CD4-positive, alpha-beta T cell treated with Interferon alpha-2 for 1 hour (primary cell): ENCODE results near the gene HS6ST1.

Experiments used
- DNase-seq, 2 donors: peaks; one replicate each; pipeline ENCODE4 v3.0.0-alpha.2; 2020 to 2022

Gene HS6ST1

DNA sequence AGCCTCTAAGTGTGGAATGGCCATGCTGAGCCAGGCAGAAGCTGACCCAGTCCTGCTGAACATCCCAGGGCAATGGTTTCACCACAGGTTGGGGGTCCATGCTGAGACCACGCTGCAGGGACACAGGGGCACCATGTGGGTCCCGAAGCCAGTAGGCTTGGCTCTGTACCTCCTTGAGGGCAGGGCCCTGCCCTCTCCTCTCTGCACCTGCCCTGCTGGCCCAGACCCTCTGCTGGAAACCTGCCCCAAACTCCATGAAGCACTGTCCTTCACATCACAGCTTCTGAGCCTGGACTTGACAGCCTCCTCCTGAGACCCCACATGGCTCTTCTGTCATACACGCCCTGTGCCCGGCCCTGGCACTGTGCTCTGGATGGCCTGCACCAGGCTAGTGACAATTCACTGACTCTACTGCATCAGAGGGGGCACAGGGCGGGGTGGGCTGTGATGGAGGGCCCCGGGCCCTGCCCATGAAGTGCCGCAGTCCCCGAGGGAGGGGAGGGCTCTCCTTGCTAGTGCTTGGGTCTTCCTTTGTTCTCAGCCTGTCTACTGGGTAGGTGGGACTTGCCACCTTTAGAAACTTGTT lies 24.7 kb downstream of the HS6ST1 start:
- no peak for DNase-seq

GRCh38 chr2:128293426-128293755 lies 25.3 kb downstream of the HS6ST1 start:
- no peak for DNase-seq

- no peak for DNase-seq
Observed at GRCh38 chr2:128292599-128293425, 25.9 kb downstream of the HS6ST1 start.

DNA sequence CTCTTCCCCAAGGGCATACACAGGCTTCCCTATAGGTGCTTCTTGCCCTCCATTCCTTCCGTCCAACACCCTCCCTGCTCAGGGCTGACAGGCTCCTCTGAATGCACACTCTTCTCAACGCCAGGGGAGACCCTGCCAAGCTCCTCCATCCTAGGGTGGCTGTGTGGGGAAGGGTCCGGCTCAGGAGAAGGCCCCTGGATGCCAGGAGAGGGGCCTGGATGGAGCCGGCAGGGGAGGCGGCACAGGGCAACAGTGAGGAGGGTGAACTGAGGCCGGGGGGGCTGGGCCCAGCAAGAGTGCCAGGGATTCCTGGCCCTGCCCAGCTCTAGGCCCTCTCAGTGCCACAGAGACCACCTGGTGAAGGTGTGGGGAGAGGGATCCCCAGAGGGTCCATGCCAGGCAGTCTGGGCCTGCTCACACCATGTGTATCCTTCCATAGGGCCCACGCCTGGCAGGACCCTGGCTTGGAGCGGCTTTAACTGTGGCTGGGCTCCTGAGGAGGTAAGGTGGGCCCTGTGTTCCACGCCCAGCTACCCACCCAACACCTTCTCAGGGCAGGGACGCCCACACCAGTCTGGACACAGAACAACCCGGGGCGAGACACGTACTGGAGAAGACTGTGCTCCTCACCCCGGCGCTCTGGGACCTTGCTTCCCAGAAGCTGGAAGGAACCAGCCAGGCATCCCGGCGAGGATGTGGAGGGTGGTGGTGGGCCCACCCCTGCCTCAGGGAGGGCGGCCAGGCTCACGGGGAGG lies 26.6 kb downstream of the HS6ST1 start:
- DNase-seq: no peak

- no peak for DNase-seq
Observed at GRCh38 chr2:128291161-128291843, 27.4 kb downstream of the HS6ST1 start.

DNA sequence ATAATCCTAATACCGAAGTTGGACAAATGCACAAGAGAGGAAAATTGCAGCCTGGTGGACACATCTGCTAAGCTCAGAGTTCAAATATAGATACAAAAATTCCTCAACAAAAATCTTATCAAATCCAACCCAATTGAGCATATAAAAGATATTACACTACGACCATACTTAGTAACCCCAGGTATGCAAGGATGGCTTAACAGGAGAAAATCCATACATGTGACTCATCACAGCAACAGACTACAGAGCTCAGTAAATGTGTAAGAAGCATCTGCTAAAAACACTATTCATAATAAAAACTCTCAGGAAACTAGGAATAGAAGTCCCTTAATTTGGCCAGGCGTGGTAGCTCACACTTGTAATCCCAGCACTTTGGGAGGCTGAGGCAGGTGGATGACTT lies 28.3 kb downstream of the HS6ST1 start:
- DNase-seq: no peak

DNA sequence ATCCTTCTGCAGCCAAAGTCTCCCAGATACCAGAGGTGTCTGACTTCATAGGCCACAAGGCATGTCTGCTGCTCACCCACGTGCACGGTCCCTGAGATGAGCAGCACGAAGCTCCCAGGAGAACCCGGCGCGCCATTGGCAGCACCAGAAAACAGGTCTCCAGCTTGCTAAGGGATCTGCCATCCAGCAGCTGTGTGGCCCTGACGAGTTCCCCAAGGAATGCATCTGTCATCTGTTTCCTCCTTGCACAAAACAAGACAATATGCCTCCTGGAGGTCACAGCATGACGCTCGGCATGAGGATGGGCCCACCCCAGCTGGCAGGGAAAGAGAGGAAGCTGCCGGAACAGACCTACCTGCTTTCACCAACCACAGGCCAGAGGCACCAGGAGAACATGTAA lies 29.2 kb downstream of the HS6ST1 start:
- no peak for DNase-seq

GRCh38 chr2:128288781-128289180 lies 29.9 kb downstream of the HS6ST1 start:
- no peak for DNase-seq

GRCh38 chr2:128287780-128288735 lies 30.6 kb downstream of the HS6ST1 start:
- DNase-seq: no peak

DNA sequence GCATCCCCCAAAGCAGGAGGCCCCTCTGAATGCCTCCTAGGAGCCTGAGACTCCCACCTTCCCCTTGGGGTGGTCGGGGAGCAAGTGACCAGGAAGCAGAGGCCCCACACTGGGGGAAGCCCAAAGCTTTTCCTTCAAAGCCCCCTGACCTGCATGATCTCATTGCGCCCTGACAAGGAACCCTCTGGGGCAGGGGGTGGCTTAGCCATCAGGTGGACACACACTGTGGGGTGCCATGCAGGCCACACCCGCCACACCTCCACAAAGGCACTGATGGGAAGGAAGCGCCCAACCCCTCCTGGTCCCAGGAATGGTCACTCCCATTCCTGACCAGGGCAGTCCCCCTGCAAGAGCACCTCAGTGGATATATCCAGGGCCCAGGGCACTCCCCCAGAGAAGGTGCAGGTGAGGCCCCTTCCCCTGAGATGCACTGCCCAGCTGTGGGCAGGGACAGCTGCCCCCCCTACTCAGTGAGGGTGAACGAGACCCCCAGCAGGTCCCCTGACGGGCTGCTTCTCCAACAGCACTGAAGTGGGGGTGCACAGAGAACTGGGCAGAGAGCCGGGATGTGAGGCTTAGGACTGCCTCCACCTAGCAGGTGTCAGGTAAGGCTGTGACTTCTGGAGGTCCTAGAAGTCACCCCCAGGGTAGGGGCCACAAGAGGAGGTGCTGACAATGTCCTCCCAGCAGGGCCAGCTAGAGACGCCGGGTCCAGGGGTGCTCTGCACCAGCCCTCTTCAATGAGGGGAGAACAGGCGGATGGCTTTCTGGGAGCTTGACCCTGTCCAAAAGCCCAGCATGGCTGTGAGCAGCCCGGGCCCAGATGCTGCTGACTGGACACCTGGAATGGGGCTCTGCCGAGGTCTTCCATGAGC lies 31.5 kb downstream of the HS6ST1 start:
- DNase-seq: no peak

DNA sequence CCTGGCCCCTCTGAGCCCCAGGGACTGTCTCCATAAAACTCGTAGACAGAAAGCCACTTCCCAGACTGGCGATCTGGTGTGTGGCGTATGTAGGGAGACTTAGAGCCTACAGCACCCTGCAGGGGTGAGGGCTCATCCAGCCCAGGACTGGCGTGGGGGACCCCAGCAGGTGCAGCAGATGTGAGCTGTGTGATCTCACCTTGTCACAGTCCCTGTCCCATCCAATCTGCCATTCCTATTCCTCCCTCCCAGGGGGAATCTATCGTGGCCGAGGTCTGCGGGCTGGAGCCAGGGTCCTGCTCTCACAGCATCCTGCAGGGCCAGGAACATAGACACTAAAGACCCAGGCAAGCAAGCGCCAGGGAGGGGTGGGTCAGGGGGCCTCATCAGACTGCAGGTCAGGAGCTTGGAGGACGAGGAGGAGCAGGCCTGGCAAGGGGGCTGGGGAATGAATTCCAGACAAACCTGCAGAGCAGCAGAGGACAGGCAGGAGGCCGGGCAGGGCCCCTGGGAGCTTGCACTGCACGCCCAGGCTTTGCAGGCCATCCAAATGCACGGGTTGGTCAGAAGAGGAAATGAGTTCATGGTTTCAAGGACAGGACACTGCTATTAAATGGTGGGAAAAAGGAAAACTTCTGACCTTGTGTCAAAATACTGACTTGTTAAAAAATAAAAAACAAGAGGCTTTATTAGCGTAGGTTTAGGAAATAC lies 32.5 kb downstream of the HS6ST1 start:
- no peak for DNase-seq

- DNase-seq: no peak
Observed at GRCh38 chr2:128285329-128285931, 33.2 kb downstream of the HS6ST1 start.

DNA sequence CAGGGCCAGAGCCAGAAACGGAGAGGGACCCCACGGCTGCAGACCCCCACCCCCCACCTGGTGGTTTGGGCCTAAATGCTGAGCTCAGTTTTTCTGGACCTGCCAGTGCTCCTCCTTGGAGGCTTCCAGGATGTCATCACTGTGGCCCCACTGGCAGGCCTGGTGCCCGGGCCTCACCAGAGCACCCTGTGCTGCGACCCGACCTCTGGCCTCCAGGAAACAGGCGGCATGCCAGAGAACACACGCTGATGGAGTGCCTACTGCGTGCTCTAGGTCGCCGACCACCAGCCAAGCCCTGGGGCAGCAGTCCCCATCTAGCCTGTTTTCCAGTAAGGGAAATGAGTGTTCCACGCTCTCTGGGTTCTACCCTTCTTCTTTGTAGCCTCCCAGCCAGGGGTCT lies 33.8 kb downstream of the HS6ST1 start:
- no peak for DNase-seq

- DNase-seq: no peak
Observed at GRCh38 chr2:128284037-128284441, 34.6 kb downstream of the HS6ST1 start.

DNA sequence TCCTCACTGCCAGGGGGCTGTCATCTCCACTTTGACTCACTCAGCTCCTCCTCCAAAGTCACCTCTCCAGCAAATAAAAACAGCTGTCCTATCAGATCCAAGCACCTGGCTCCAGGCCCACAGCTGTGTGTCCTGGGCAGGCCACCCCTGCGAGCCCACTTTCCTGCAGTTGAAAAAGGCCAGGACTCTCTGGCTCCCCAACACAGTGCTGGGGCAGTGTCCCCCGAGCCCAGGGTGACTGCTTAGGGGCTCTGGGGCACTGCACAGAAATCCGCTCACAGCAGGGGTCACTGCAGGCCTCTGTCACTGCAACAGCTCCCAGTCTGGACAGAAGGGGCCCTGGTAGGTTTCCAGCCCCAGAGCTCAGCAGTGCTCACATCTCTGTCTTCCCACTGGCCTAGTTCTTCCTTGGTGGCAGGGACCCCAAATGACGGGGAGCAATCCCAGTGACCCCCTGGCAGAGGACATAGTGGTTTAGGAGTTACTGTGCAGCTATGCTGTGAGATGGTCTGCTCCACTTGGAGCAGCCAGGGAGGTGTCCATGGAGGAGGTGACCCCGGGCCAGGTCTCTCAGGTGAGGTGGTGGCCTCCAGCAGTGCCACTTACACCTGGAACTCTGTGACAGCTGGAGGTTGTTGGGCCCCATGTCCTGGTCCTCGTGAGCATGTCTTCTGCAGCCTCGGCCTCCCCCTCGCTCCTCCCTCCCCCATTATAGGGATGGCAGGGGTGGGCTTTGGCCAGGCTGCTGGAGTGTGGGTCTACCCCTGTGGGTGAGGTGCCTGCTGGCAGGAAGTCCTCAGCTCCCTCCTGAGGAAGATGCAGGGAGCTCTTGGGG lies 35.5 kb downstream of the HS6ST1 start:
- DNase-seq: no peak

GRCh38 chr2:128282246-128282975 lies 36.3 kb downstream of the HS6ST1 start:
- DNase-seq: no peak

DNA sequence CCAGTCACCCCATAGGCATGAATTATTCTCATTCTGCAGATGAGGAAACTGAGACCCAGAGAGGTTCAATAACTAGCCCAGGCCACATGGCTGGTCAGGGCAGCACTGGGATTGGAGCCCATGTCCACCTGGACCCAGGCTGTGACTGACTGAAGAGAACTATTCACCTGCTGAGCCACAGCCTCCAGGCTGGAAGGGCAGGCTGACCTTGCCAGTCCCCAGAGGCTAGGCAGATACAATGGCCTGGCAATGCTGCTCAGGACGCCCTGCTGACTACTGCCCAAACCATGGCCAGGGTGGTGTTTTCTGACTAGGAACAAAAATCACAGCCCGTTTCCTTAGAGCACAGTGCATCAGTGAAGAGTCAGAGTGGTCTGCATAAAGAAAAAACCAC lies 36.8 kb downstream of the HS6ST1 start:
- DNase-seq: no peak

DNA sequence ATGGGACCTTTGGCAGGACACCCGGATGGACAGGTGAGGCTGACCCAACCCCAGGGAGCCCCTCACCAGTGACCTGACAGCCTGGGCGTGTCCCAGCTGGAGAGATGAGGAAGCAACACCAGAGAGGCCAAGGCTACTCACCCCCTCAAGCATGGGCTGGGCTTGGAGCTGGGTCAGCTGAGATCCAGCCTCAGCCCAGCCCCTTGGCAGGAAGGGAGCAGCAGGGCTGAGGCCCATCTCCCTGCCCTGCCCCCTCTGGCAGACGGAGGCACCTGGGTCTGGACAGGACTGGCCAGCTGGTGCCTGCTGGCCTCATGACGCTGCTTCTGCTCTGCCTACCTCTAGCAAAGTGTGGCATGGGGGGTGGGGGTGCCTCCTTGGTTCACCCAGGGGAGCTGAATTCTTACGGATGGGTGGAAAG lies 37.8 kb downstream of the HS6ST1 start:
- DNase-seq: no peak
